Astrocyte (in vitro differentiated cells and primary cell): Measurements from ENCODE around the gene SMIM20.

Source experiments
- CTCF ChIP-seq: IDR thresholded peaks from 2 replicates; pipeline ENCODE4 v1.5.1; 2011; ENCODE audit warnings: low read depth, mild to moderate bottlenecking, inconsistent platforms, low read length, moderate library complexity; ENCODE audit not compliant: insufficient read depth
- EZH2 ChIP-seq: IDR thresholded peaks from 2 replicates; pipeline ENCODE4 v1.6.1; 2012; ENCODE audit warnings: mild to moderate bottlenecking, low read length, inconsistent platforms; ENCODE audit not compliant: insufficient read depth

GRCh38 chr4:25865586-25865985 is 48.4 kb upstream of the SMIM20 start:
- TF ChIP-seq CTCF = no peak
- no peak for TF ChIP-seq EZH2
